K562 (cell line): ENCODE data around the gene MAP3K6. TPM values are rescaled to one million over a fixed set of nuclear protein-coding genes. Genes with fewer than 3 reads are reported as not detected.

ENCODE experiments used
- HEY1 ChIP-seq: fragments of 250-450 bp; sonication (Bioruptor Pico); IDR thresholded peaks from 2 replicates; pipeline ENCODE4 v1.5.0; 2020; ENCODE audit warnings: mild to moderate bottlenecking, moderate library complexity, borderline replicate concordance
- HMGN3 ChIP-seq: IDR thresholded peaks from 2 replicates; pipeline ENCODE4 v1.6.1; 2011; ENCODE audit warnings: borderline replicate concordance, low read depth, mild to moderate bottlenecking, mixed read lengths, low read length; ENCODE audit not compliant: insufficient read length; ENCODE audit errors: extremely low read depth
- MAFK ChIP-seq: IDR thresholded peaks from 2 replicates; pipeline ENCODE4 v1.6.1; 2011; ENCODE audit warnings: low read length, improper control_type of control experiment
- MEF2A ChIP-seq: IDR thresholded peaks from 2 replicates; pipeline ENCODE4 v1.6.1; 2011; ENCODE audit warnings: low read depth, mild to moderate bottlenecking, low read length, moderate library complexity; ENCODE audit not compliant: control insufficient read depth
- NR2C2 ChIP-seq, 2 experiments: fragments of 200-800 bp in 1 of 2; sonication (Bioruptor generic) in 1 of 2; sonication (generic) in 1 of 2; formaldehyde crosslinking in 1 of 2; IDR thresholded peaks; 2 replicates each; pipeline versions ENCODE4 v1.6.1 to v1.8.0; 2016 to 2022; ENCODE audit warnings: mild to moderate bottlenecking in 1 of 2, missing compliant biosample characterization in 1 of 2, missing genetic modification characterization in 1 of 2, missing genetic modification reagents in 1 of 2
- POU5F1 ChIP-seq: fragments of 150-350 bp; IDR thresholded peaks from 2 replicates; pipeline ENCODE4 v1.6.1; 2014; ENCODE audit warnings: borderline replicate concordance, low read length, low read depth, mild to moderate bottlenecking; ENCODE audit not compliant: partially characterized antibody
- RAD21 ChIP-seq, 2 experiments: fragments of 250-450 bp in 1 of 2; fragments of 450-650 bp in 1 of 2; sonication (Bioruptor Pico) in 1 of 2; formaldehyde crosslinking in 1 of 2; IDR thresholded peaks in 1 of 2; conservative IDR thresholded peaks in 1 of 2; 2 replicates each; pipeline versions ENCODE4 v1.4.0 to v1.8.0; 2020 to 2022; ENCODE audit warnings: mild to moderate bottlenecking in 2 of 2, moderate library complexity in 1 of 2
- RB1 ChIP-seq: fragments of 450-650 bp; IDR thresholded peaks from 2 replicates; pipeline ENCODE4 v1.6.1; 2017; ENCODE audit warnings: low read depth, mild to moderate bottlenecking
- RBM17 ChIP-seq: fragments of 200-400 bp; formaldehyde crosslinking; IDR thresholded peaks from 2 replicates; pipeline ENCODE4 v1.6.1; 2017; ENCODE audit warnings: low read depth, mild to moderate bottlenecking, low read length, borderline replicate concordance
- SMARCE1 ChIP-seq: fragments of 450-650 bp; IDR thresholded peaks from 2 replicates; pipeline ENCODE4 v1.7.1; 2016; ENCODE audit warnings: mild to moderate bottlenecking
- TCFL5 ChIP-seq: fragments of 250-450 bp; sonication (Bioruptor Pico); conservative IDR thresholded peaks from 2 replicates; pipeline ENCODE4 v1.6.1; 2021; ENCODE audit warnings: mild to moderate bottlenecking, moderate library complexity, matching md5 sums
- TEAD1 ChIP-seq, 2 experiments: fragments of 450-650 bp in 1 of 2; sonication (generic) in 1 of 2; formaldehyde crosslinking; IDR thresholded peaks; 2 replicates each; pipeline versions ENCODE4 v1.4.0 to v1.8.0; 2020 to 2022; ENCODE audit warnings: mild to moderate bottlenecking in 2 of 2, missing genetic modification reagents in 1 of 2
- ZNF764 ChIP-seq: fragments of 250-450 bp; sonication (Bioruptor Pico); IDR thresholded peaks from 2 replicates; pipeline ENCODE4 v1.4.0; 2020; ENCODE audit warnings: low read depth, mild to moderate bottlenecking, moderate library complexity
- ZSCAN29 ChIP-seq: fragments of 450-650 bp; IDR thresholded peaks from 2 replicates; pipeline ENCODE4 v1.6.1; 2017
- polyA plus RNA-seq, 8 experiments: library from polyadenylated mRNA; depleted of rRNA in 4 of 8; stranded (reverse) in 5 of 8; unstranded in 3 of 8; fragments of >200 nt; fragmentation: Nextera tagmentation in 2 of 8; fragmentation: Illumina TruSeq in 1 of 8; extraction: Ambion mirVana in 2 of 8; extraction: Trizol in 1 of 8; gene quantifications; 2 replicates each; pipeline versions ENCODE4 v1.2.1 to v1.2.3, GENCODE V29; 2011 to 2014; ENCODE audit warnings: inconsistent platforms in 1 of 8, missing spikeins in 1 of 8
- total RNA-seq, 7 experiments: library from RNA; depleted of rRNA in 6 of 7; stranded (reverse); fragments of >200 nt in 6 of 7; fragmentation: Illumina TruSeq in 2 of 7; extraction: Trizol in 2 of 7; gene quantifications; 2 replicates each; pipeline versions ENCODE4 v1.2.1 to v1.2.3, GENCODE V29; 2011 to 2021; ENCODE audit warnings: low replicate concordance in 1 of 7
- TF ChIP-seq, protein P1 (sequence below): fragments of 450-650 bp; IDR thresholded peaks from 2 replicates; pipeline ENCODE4 v1.6.1; 2016; ENCODE audit warnings: borderline replicate concordance
- TF ChIP-seq, protein P2 (sequence below), 3 experiments: IDR thresholded peaks in 2 of 3; conservative IDR thresholded peaks in 1 of 3; 2 replicates each; pipeline ENCODE4 v1.5.1; 2011 to 2012; ENCODE audit warnings: low read length in 3 of 3, mild to moderate bottlenecking in 3 of 3, control low read depth in 2 of 3, improper control_type of control experiment in 1 of 3, inconsistent platforms in 1 of 3, low read depth in 1 of 3, mixed read lengths in 1 of 3, moderate library complexity in 1 of 3; ENCODE audit not compliant: insufficient read depth in 2 of 3
- TF ChIP-seq, protein P3 (sequence below): sonication (generic); formaldehyde crosslinking; IDR thresholded peaks from 2 replicates; pipeline ENCODE4 v1.8.1; 2023; ENCODE audit warnings: mild to moderate bottlenecking, missing genetic modification reagents
- TF ChIP-seq, protein P4 (sequence below): fragments of 450-650 bp; formaldehyde crosslinking; IDR thresholded peaks from 2 replicates; pipeline ENCODE4 v1.4.0; 2020; ENCODE audit warnings: mild to moderate bottlenecking, moderate library complexity

Gene MAP3K6
- total and polyA plus RNA-seq, 9 of the 15 experiments (the other 6 are each of a cell fraction or from before 2014, with no cell fraction given) = 0.99 to 21.9 (median 7.0) TPM

DNA sequence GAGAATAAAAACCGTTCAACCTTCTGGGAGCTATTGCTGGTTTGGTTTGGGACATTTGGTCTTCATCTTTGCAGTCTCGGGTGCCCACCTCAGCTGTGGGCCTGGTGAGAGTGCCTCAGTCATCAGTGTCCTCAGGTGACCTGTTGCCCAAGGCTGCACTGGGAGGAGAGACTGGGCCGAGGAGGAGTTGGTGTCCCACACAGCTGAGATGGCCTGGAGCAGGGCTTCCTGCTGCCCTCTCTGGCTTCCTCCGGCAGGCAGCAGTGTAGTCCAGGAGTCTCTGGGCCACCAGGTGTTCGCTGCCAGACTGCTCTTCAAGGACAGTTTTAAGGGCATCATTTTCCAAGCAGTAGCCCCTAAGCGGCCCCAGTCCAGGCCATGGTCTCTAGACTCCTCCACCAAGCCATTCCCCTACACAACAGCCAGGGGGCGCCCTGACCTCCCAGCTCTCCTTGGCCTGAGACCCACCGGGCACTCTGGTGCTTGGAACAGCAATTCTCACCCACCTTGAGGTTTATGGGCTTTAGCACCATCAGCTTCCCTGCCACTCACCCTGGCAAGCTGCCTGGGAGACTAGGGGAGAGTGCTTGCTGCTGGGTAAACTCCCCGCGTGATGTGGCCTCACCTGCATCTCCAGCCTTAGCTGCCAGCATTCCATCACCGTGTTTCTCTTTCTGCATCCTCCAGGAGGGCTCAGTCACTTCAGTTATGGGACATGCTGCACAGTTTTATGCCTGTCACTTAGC is 34.1 kb downstream of the MAP3K6 start (continued):
- TF ChIP-seq, protein P1, sequence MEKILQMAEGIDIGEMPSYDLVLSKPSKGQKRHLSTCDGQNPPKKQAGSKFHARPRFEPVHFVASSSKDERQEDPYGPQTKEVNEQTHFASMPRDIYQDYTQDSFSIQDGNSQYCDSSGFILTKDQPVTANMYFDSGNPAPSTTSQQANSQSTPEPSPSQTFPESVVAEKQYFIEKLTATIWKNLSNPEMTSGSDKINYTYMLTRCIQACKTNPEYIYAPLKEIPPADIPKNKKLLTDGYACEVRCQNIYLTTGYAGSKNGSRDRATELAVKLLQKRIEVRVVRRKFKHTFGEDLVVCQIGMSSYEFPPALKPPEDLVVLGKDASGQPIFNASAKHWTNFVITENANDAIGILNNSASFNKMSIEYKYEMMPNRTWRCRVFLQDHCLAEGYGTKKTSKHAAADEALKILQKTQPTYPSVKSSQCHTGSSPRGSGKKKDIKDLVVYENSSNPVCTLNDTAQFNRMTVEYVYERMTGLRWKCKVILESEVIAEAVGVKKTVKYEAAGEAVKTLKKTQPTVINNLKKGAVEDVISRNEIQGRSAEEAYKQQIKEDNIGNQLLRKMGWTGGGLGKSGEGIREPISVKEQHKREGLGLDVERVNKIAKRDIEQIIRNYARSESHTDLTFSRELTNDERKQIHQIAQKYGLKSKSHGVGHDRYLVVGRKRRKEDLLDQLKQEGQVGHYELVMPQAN = no peak
- TF ChIP-seq SMARCE1 (no peak), MEF2A (no peak), RBM17 (no peak), ZNF764 (CRISPR knock-in tag) (no peak), MAFK (no peak), HEY1 (CRISPR knock-in tag) (no peak), POU5F1 (no peak), ZSCAN29 (no peak), RB1 (0 out of 2 replicates have a peak, but pooled peaks have one; percentile 22), HMGN3 (peak; percentile 33), NR2C2 (CRISPR knock-in tag; IDR thresholded peaks at IDR 0.05) (no peak), NR2C2 (tag; IDR thresholded peaks at IDR 0.05) (no peak), TCFL5 (CRISPR knock-in tag) (no peak), RAD21 (CRISPR knock-in tag; conservative IDR thresholded peaks at IDR 0.05 in 1 of 2, IDR thresholded peaks at IDR 0.05 in 1 of 2) (peak; percentile 26 to 75; a peak in 3 of 4 replicates), TEAD1 (CRISPR knock-in tag; IDR thresholded peaks at IDR 0.05) (peak in 1 of 2 experiments; percentile 65; a peak in 1 of 4 replicates)
- TF ChIP-seq, protein P2, sequence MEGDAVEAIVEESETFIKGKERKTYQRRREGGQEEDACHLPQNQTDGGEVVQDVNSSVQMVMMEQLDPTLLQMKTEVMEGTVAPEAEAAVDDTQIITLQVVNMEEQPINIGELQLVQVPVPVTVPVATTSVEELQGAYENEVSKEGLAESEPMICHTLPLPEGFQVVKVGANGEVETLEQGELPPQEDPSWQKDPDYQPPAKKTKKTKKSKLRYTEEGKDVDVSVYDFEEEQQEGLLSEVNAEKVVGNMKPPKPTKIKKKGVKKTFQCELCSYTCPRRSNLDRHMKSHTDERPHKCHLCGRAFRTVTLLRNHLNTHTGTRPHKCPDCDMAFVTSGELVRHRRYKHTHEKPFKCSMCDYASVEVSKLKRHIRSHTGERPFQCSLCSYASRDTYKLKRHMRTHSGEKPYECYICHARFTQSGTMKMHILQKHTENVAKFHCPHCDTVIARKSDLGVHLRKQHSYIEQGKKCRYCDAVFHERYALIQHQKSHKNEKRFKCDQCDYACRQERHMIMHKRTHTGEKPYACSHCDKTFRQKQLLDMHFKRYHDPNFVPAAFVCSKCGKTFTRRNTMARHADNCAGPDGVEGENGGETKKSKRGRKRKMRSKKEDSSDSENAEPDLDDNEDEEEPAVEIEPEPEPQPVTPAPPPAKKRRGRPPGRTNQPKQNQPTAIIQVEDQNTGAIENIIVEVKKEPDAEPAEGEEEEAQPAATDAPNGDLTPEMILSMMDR (IDR thresholded peaks at IDR 0.05 in 2 of 3, conservative IDR thresholded peaks at IDR 0.05 in 1 of 3; ENCODE audit: insufficient read depth in 2 of 3, low read depth in 1 of 3, low read length in 3 of 3) = peak; percentile 88 to 96 (median 90)
- TF ChIP-seq, protein P3, sequence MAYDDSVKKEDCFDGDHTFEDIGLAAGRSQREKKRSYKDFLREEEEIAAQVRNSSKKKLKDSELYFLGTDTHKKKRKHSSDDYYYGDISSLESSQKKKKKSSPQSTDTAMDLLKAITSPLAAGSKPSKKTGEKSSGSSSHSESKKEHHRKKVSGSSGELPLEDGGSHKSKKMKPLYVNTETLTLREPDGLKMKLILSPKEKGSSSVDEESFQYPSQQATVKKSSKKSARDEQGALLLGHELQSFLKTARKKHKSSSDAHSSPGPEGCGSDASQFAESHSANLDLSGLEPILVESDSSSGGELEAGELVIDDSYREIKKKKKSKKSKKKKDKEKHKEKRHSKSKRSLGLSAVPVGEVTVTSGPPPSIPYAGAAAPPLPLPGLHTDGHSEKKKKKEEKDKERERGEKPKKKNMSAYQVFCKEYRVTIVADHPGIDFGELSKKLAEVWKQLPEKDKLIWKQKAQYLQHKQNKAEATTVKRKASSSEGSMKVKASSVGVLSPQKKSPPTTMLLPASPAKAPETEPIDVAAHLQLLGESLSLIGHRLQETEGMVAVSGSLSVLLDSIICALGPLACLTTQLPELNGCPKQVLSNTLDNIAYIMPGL = 0 out of 2 replicates have a peak, but pooled peaks have one; percentile 59
- TF ChIP-seq, protein P4, sequence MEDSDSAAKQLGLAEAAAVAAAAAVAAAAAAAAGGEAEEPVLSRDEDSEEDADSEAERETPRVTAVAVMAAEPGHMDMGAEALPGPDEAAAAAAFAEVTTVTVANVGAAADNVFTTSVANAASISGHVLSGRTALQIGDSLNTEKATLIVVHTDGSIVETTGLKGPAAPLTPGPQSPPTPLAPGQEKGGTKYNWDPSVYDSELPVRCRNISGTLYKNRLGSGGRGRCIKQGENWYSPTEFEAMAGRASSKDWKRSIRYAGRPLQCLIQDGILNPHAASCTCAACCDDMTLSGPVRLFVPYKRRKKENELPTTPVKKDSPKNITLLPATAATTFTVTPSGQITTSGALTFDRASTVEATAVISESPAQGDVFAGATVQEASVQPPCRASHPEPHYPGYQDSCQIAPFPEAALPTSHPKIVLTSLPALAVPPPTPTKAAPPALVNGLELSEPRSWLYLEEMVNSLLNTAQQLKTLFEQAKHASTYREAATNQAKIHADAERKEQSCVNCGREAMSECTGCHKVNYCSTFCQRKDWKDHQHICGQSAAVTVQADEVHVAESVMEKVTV (CRISPR knock-in tag) = no peak
